PC-3 (cell line): ENCODE data around the gene CELA1. TPM values are rescaled to one million over a fixed set of nuclear protein-coding genes. Genes with fewer than 3 reads are reported as not detected.
"Not testable (repeated sequence)": the region's sequence is repeated elsewhere in the genome, so short reads cannot be mapped to it uniquely, and the experiment has no call there.

Experiments used
- ATAC-seq: fragments of 200-7000 bp; cut with Tn5 transposase; 2 replicates; pipeline ENCODE4 v1.9.1; 2020; ENCODE audit warnings: mild to moderate bottlenecking, moderate library complexity
- BruUV-seq: library from RNA; stranded (reverse); fragments of 400-500 nt; replicated peaks from 2 replicates; lab custom pipeline; 2021; lab: Mats Ljungman, UMichigan
- CTCF ChIA-PET: fragments of 300-600 bp; sonication (Branson Sonifier 250); formaldehyde crosslinking; loops from one replicate; lab custom pipeline; 2022; ENCODE audit warnings: antibody characterized with exemption; lab: Charles Lee
- POLR2A ChIA-PET: fragments of 300-600 bp; sonication (Branson Sonifier 250); formaldehyde crosslinking; loops from one replicate; lab custom pipeline; 2022; ENCODE audit warnings: antibody characterized with exemption; ENCODE audit not compliant: unreplicated experiment; lab: Charles Lee
- DNase-seq: peaks from one replicate; pipeline ENCODE4 v3.0.0-alpha.2; 2015
- H2AFZ ChIP-seq: fragments of 300-600 bp; sonication (generic); 2 replicates; pipeline ENCODE4 v1.6.0; 2016; ENCODE audit warnings: antibody characterized with exemption, low read length
- H3F3A ChIP-seq: fragments of 300-600 bp; sonication (generic); one replicate; pipeline ENCODE4 v1.6.0; 2017; ENCODE audit warnings: antibody characterized with exemption, low read length, control low read depth, mild to moderate bottlenecking; ENCODE audit not compliant: unreplicated experiment
- H3K27ac ChIP-seq: fragments of 300-600 bp; sonication (generic); 2 replicates; pipeline ENCODE4 v1.5.1; 2016; ENCODE audit warnings: mild to moderate bottlenecking, low read length
- H3K27me3 ChIP-seq: fragments of 300-600 bp; sonication (generic); 2 replicates; pipeline ENCODE4 v1.6.1; 2016; ENCODE audit warnings: low read length, mixed read lengths
- H3K36me3 ChIP-seq: fragments of 300-600 bp; sonication (generic); 2 replicates; pipeline ENCODE4 v1.6.1; 2016; ENCODE audit warnings: low read depth, mixed run types, low read length, mixed read lengths
- H3K4me1 ChIP-seq: fragments of 300-600 bp; sonication (generic); 2 replicates; pipeline ENCODE4 v1.5.1; 2016; ENCODE audit warnings: low read length; ENCODE audit not compliant: insufficient read depth
- H3K4me2 ChIP-seq: fragments of 300-600 bp; sonication (generic); 2 replicates; pipeline ENCODE4 v1.6.0; 2016; ENCODE audit warnings: low read length
- H3K4me3 ChIP-seq: fragments of 300-600 bp; sonication (generic); 2 replicates; pipeline ENCODE4 v1.5.1; 2016; ENCODE audit warnings: mild to moderate bottlenecking, low read length, mixed read lengths
- H3K79me2 ChIP-seq: fragments of 300-600 bp; sonication (generic); 2 replicates; pipeline ENCODE4 v1.6.1; 2017; ENCODE audit warnings: low read length, mixed read lengths
- H3K9ac ChIP-seq: fragments of 300-600 bp; sonication (generic); 2 replicates; pipeline ENCODE4 v1.6.0; 2016; ENCODE audit warnings: mild to moderate bottlenecking, low read length
- H3K9me2 ChIP-seq: fragments of 300-600 bp; sonication (generic); replicated peaks from 2 replicates; pipeline ENCODE4 v1.6.1; 2016; ENCODE audit warnings: mixed run types, low read length, mixed read lengths
- H3K9me3 ChIP-seq: fragments of 300-600 bp; sonication (generic); 2 replicates; pipeline ENCODE4 v1.6.1; 2016; ENCODE audit warnings: low read length, mixed read lengths
- H4K20me1 ChIP-seq: fragments of 300-600 bp; sonication (generic); 2 replicates; pipeline ENCODE4 v1.6.1; 2016; ENCODE audit warnings: low read length, mixed read lengths
- CTCF ChIP-seq: fragments of 300-600 bp; sonication (generic); conservative IDR thresholded peaks from 2 replicates; pipeline ENCODE4 v1.5.1; 2017; ENCODE audit warnings: antibody characterized with exemption, low read depth, mild to moderate bottlenecking, low read length
- EZH2 ChIP-seq: fragments of 300-600 bp; sonication (generic); IDR thresholded peaks from one replicate; pipeline ENCODE4 v1.6.1; 2017; ENCODE audit warnings: antibody characterized with exemption, mild to moderate bottlenecking, low read length; ENCODE audit not compliant: unreplicated experiment
- EZH2phosphoT487 ChIP-seq: fragments of 300-600 bp; sonication (generic); IDR thresholded peaks from 2 replicates; pipeline ENCODE4 v1.6.1; 2018; ENCODE audit warnings: mild to moderate bottlenecking, antibody characterized with exemption, low read length, borderline replicate concordance
- intact Hi-C: fragments of 100-400 bp; cut with micrococcal nuclease; formaldehyde crosslinking; loops from 2 replicates; pipeline ENCODE4 v1.9.0; 2023
- total RNA-seq: library from RNA; depleted of rRNA; stranded (reverse); fragments of >200 nt; gene quantifications from 2 replicates; pipeline ENCODE4 v1.2.3, GENCODE V29; 2014

The CELA1 gene
- total RNA-seq, 1 experiment from 2014 or later: not detected

GRCh38 chr12:51320311-51320694 lies 26.2 kb downstream of the CELA1 start:
- Histone ChIP-seq H3K27me3 (no peaks in the 10 kb centered on the region), H3K9ac (no peak overlapping the region), H3K9me2 (no peaks in the 10 kb centered on the region), H3K27ac (no peak overlapping the region), H3K4me1 (peaks cover 9% of the 10 kb centered on the region), H3K4me2 (no peak overlapping the region), H3K79me2 (no peaks in the 10 kb centered on the region), H3F3A (no peaks in the 10 kb centered on the region), H3K9me3 (no peaks in the 10 kb centered on the region), H4K20me1 (no peaks in the 10 kb centered on the region), H2AFZ (no peak overlapping the region), H3K36me3 (no peaks in the 10 kb centered on the region), H3K4me3 (no peak overlapping the region)
- CTCF ChIA-PET: interaction anchor here (0.5 kb wide), 1 partner anchor 13 kb away, joined by 4 read pairs; no protein-coding TSS in a partner anchor
- no peak for DNase-seq
- no peak for ATAC-seq
- no TSS peak for BruUV-seq
- POLR2A ChIA-PET: interaction anchor here (0.6 to 1.1 kb wide), 2 partner anchors 12 to 50 kb away, joined by 4 to 10 read pairs; no protein-coding TSS in a partner anchor
- intact Hi-C loops: no loop called here
- no peak for TF ChIP-seq EZH2

- BruUV-seq: no TSS peak
- H3F3A ChIP-seq: no peaks in the 10 kb centered on the region
- H3K9me3 ChIP-seq: no peaks in the 10 kb centered on the region
- ChIA-PET POLR2A (interaction anchor here (0.5 kb wide), 1 partner anchor 22 kb away, joined by 3 read pairs; no protein-coding TSS in a partner anchor), CTCF (no interaction called here)
- no peaks in the 10 kb centered on the region for H3K36me3 ChIP-seq
- 0 out of 2 replicates have a peak overlapping the region, but pooled peaks have one; percentile 16 for H2AFZ ChIP-seq
- no peaks in the 10 kb centered on the region for H3K79me2 ChIP-seq
- no peak overlapping the region for H3K9ac ChIP-seq
- peaks cover 9% of the 10 kb centered on the region for H3K4me1 ChIP-seq
- TF ChIP-seq EZH2 (no peak), EZH2phosphoT487 (no peak), CTCF (no peak)
- H3K9me2 ChIP-seq: no peaks in the 10 kb centered on the region
- H3K4me3 ChIP-seq: no peak overlapping the region
- DNase-seq: peak; percentile 19
- H3K27me3 ChIP-seq: no peaks in the 10 kb centered on the region
- H3K4me2 ChIP-seq: peak overlapping the region; percentile 12
- peak; percentile 51 for ATAC-seq
- intact Hi-C loops: no loop called here
- no peaks in the 10 kb centered on the region for H4K20me1 ChIP-seq
- no peak overlapping the region for H3K27ac ChIP-seq
Measured at GRCh38 chr12:51318846-51319599, 27.5 kb downstream of the CELA1 start.

GRCh38 chr12:51318057-51318806 lies 28.2 kb downstream of the CELA1 start:
- intact Hi-C loops, H3K79me2 ChIP-seq, H3K4me1 ChIP-seq, DNase-seq, H3K9me3 ChIP-seq, BruUV-seq, ATAC-seq, CTCF ChIA-PET, H4K20me1 ChIP-seq, H3K36me3 ChIP-seq, H3K9ac ChIP-seq, H3K27me3 ChIP-seq, H3K27ac ChIP-seq, H3K4me3 ChIP-seq, H3K9me2 ChIP-seq, H3F3A ChIP-seq: not testable (repeated sequence)
- 0 out of 2 replicates have a peak overlapping the region, but pooled peaks have one; percentile 16 for H2AFZ ChIP-seq
- H3K4me2 ChIP-seq: peak overlapping the region; percentile 12; the same call in 1 of the 2 replicates
- POLR2A ChIA-PET: interaction anchor here (0.5 kb wide), 1 partner anchor 23 kb away, joined by 3 read pairs; no protein-coding TSS in a partner anchor
